ENCODE data around the gene GPRIN1.

GPRIN1 gene

DNA sequence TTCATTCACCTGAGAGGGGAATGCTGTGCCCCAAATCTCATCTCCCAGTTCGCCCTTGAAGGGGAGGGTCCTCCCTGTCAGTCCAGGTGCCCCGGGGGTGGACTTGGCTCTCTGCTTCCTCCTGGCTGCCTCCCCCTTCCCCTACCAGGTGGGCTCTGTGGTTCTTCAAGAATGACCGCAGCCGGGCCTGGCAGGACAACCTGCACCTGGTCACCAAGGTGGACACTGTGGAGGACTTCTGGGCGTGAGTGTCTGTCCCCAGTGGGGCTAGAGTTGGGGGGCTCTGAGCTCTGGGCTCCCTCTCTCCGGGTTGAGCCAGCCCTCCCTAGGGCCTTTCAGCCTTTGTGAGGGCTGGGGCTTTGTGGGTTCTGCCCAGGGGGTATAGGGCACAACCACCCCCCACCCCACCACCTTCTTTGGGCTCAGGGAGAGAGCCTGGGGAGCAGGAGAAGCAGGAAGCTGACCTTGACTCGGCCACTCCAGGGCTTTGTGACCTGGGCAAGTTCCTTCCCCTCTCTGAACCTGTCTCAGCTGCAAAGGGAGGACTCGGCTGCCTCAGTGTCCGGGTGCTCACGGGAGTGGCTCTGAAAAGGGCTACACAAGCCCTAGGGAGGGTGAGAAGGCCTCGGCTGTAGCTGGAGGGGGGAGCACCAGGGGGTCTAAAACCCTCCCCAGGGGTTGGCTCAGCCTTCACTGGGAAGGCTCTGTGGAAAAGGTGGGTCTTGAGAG, 33.7 kb upstream of the GPRIN1 start:
- no peak for DNase-seq (ENCODE audit: low read depth)

DNA sequence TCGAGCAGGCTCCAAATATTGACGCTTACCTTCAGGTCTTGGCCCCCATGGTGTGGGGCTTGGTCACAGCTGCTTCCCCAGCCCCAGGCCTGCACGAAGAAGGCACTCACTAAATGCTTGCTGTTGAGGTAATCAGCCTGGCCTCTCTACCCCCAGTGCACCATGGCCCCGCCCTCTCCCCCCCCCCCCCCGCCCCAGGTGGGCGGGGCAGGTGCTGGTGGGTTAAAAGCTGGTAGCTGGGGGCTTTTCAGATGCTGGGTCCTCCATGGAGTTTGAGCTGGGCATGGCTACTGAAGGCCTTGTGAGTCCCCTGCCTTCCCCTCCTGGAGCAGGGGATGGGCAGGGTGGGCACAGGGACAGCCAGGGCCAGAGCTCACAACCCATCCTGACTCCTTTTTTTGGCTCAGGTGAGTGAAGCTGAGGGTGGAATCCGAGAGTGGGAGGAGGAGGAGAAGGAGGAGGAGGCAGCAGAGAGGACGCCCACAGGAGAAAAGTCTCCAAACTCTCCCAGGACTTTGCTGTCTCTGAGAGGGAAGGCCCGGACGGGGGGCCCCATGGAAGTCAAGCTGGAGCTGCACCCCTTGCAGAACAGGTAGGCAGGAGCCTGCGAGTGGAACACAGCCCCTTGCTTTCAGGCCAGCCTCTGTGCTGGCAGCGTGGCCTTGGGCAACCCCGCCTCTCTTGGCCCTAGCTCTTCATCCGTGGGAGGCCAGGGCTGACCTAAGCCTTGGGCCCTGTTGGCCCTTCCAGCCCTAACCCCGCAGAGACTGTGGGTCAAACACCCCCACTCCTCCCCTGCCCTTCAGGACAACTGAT, 32.9 kb upstream of the GPRIN1 start:
- no peak for DNase-seq (ENCODE audit: low read depth)

DNA sequence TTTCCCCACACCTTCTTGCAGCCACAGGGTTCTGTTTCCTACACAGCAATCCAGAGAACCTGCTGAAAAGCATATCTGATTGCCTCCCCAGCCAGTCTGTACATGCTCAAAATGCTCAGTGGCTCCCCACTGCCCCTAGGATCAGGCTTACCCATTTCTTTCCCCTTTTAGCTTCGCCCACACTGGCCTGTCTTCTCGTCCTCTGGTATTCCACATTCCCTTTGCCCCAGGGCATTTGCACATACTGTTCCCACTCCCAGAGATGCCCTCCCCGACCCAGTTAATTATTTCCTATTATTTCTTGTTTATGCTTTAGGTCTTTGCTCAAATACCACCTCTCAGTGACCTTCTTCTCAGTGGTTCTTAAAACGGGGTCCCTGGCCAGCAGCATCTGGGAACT, 30.7 kb upstream of the GPRIN1 start:
- no peak for DNase-seq (ENCODE audit: low read depth)

DNA sequence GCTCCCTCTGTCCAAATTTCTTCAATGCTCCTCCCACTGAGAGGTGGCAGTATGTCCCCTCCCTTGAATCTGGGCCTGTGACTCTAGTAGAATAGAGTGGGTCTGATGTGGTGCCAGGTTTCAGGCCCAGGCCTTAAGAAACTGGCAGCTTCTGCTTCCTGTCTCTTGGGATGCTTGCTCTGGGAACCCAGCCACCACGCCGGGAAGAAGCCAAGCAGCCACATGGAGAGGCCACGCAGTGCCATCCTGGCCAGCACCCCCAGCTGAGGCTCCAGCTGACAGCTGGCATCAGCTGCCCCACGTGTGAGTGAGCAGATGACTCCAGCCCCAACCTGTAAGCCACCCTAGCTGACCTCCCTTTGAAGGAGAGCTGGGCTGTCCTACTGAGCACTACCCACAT, 30.0 kb upstream of the GPRIN1 start:
- no peak for DNase-seq (ENCODE audit: low read depth)

DNA sequence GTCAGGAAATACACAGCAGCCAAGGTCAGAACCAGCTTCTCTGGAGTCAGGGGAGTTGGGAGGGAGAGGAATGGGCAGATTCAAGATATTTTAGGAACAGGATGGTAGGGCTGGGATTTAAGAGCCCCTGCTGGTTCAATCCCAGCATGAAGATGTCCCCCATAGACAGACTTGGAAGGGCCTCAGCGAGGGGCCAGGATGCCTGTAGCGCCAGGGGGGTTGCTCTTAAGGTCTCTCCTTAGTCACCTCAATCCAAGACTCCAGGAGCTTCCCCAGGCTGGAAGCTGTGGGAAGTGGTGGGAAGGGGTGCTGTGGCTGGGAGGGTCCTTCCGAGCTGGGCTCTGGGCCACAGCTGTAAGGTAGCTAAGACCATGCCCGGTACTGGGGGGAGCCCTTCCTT, 29.3 kb upstream of the GPRIN1 start:
- no peak for DNase-seq (ENCODE audit: low read depth)

DNA sequence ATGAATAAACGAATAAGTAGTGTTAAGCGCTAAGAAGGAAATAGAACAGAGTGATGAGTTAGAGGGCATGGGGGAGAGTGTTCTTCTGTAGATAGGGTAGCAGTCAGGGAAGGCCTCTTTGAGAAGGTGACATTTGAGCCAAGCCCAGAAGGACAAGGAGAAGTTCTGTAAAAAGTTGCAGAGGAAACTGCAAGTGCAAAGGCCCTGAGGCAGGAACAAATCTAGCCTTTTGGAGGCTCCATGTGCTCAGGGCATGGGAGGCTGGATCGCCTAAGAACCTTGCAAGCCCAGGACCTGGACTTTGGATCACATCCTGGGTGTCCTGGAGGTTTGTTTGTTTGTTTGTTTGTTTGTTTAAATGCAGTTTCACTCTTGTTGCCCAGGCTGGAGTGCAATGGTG, 28.5 kb upstream of the GPRIN1 start:
- no peak for DNase-seq (ENCODE audit: low read depth)

DNA sequence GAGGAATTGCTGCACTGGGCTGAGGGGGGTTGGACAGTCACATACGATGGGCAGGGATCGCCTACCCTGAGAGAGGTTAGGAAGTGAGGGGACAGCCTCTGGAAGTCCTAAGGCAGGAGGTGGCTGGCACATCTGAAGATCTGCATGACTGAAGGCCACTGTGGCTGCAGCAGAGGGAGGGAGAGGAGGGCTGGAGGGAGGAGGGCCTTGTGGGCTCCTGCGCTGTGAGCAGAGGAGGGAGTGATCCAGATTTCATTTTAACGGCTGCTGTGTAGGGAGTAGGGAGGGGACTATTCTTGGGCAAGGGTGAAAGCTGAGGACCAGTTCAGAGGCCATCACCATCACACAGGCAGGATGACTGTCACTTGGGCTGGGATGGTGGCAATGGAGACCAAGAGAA, 27.6 kb upstream of the GPRIN1 start:
- no peak for DNase-seq (ENCODE audit: low read depth)

DNA sequence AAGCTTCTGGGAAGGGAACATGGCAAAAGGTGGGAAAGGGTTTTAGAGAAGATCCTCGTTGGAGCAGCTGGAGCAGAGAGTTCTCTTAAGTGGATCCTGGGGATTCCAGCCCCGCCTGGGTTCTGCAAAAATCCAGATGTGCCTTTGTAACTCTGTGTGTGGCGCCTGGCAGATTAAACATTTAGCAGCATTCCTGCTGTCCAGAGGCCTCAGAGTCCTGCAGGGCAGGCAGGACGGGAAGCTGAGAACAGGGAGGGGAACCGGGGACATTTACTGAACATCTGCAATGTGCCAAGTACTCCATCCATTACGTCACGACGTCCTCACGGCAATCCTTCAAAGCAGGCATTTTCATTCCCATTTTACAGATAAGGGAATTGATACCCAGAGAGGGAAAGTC, 26.5 kb upstream of the GPRIN1 start:
- DNase-seq (ENCODE audit: low read depth) = no peak

DNA sequence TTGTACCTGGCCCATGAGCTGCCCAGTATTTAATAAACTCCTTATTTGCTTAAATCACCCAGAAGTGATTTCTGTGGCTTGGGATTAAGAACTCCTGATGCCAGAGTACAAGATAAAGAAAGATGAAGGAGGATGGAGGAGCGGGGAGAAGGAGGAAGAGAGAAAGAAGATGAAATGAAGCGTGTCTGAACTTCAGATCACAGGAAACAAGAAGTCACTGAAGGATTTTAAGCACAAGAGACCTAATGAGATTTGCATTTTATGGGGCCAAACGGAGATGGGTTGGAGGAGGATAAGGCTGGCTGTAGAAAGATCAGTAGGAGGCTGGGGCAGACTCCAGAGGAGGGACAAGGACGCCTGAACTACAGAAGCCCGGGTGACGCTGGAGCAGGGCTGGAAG, 23.6 kb upstream of the GPRIN1 start:
- DNase-seq (ENCODE audit: low read depth) = no peak

DNA sequence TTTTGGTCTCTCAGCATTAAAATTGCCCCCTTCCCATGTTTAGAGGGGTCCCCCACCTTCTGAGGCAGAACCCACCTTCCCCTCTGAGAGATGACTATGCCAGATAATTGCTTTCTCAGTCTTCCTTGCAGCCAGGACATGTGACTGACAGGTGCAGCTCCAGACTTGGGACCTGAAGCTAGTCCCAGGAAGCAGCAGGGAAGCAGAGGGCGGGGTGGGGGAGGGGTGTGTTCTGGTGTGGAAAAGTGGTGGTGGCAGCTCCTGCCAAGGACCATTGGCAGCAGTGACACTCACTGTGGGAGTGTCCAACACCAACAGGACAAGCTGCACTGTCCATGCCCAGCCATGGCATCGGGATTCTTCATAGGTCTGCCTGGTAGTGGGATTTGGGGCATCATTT, 22.8 kb upstream of the GPRIN1 start:
- DNase-seq (ENCODE audit: low read depth) = no peak

DNA sequence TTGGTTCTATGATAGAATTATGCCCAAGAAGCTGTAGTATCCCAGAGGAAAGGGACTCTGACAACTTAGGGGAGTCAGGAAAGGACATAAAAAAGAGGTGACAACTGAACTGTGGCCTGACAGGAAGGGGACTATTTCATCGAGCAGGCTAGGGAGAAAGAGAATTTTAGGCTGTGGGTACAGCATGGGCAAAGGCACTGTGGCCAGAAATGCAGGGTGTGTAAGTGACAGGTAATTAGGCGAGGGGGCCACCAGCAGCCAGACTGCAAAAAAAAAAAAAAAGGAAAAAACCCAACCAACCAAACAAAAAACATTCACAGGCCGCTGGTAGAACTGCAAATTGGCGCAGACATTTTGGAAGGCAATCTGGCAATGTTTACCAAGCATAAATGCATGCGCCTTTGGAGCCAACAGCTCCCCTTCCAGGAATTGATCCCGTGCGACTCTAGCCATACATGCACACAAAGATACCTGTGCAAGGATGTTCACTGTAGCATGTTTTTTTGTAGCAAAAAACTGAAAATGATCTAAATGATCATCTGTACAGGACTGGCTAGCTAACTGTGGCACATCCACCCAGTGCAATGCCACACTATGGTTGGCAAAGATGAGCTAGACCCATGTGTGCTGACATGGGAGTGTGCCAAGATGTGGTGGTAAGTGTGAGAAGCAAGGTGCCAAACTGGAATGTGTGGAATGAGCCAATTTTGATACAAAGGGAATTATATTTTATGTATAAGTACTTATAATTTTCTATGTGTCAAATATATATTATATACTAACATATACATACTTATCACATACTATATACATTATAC, 21.6 kb upstream of the GPRIN1 start:
- no peak for DNase-seq (ENCODE audit: low read depth)

DNA sequence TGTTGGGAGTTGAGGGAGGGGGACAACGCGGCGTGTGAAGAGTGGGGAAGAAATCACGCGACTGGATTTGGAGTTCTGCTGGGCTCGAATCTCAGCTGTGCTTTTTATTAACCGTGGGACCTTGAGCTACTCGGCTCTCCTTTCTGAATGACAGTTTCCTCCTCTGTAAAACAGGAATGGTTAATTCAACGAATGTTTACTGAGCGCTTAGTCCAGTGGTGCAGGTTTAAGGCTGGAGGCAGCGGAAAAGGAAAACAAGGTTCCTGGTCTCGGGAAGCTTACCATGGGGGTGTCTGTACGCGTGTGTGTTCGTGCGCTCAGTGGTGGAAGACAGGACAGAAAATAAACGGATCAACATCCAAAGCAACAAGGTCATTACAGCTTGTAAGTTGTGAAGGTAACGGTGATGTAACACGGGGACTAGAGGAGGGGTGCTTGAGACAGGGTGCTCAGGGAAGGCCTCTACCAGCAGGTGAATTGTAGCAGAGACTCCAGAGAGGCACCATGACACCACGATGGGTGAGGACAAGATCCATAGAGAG, 20.8 kb upstream of the GPRIN1 start:
- DNase-seq (ENCODE audit: low read depth) = no peak

DNA sequence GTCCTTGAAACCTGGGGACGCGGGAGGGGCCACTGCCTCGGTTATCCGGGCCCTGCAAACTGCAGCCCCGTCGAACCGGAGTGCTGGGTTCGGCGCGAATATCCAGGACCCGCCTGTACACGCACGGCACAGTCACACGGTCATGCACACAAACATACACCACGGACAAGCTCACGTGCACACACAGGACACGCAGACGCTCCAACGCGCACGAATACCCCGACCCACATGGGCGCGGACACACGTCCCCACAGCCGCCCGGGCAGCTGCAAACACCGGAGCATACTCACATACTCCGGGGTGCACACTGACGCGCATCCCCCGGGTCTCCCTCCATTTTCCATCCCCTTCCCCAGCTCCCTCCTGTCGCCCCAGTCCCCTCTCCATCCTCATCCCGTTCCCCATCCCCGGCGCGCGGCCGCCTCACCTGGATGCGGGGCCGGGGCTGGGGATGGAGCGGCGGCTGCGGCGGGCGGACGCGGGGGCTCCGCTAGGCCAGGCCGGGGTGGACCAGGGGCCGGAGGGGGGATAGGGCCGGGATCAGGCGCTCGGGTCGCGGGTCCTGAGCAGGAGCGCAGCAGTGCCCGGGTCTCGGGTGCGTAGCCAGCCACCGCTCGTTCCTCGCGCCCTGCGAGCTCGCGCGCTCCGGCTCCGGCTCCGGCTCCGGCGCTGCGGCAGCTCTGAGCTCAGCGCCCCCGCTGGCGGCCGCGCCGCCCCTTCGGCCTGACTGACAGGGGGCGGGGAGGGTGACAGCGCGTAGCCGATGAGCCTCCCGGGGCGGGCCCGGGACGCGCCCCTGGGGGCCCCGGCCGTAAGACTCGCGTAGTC, 20.1 kb upstream of the GPRIN1 start, which contains the start of the genes EIF4E1B and SNCB:
Gene EIF4E1B, plus strand, starts transcription at position 823 of the 828 bp plus-strand sequence. CDS start 12,113 bp downstream, outside the sequence.
Gene SNCB, minus strand, starts transcription at position 682 of the 828 bp plus-strand sequence. CDS start 880 bp downstream, outside the sequence.
- no peak for DNase-seq (ENCODE audit: low read depth)

DNA sequence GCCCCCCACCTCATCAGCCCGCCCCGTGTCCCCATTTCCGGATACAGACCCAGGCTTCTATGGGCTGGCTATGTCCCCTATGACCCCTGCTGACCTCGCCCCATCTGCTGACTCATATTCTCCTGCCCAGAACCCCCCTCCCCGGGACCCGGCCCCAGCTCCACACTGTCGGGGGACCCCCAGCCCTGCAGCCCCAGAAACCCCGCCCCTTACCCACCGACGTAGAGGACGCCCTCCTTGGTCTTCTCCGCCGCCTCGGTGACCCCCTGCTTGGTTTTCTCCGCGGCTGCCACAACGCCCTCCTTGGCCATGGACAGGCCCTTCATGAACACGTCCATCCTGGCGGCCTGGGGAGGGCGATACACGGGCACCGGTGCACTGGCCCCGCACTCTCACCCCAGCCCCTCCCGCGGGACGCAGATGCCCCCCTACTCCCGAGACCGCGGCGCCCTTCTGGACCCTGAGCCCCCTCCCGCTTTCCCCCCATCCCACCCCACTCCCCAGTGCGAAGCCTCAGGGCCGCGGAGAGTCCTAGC, 19.4 kb upstream of the GPRIN1 start:
- no peak for DNase-seq (ENCODE audit: low read depth)

DNA sequence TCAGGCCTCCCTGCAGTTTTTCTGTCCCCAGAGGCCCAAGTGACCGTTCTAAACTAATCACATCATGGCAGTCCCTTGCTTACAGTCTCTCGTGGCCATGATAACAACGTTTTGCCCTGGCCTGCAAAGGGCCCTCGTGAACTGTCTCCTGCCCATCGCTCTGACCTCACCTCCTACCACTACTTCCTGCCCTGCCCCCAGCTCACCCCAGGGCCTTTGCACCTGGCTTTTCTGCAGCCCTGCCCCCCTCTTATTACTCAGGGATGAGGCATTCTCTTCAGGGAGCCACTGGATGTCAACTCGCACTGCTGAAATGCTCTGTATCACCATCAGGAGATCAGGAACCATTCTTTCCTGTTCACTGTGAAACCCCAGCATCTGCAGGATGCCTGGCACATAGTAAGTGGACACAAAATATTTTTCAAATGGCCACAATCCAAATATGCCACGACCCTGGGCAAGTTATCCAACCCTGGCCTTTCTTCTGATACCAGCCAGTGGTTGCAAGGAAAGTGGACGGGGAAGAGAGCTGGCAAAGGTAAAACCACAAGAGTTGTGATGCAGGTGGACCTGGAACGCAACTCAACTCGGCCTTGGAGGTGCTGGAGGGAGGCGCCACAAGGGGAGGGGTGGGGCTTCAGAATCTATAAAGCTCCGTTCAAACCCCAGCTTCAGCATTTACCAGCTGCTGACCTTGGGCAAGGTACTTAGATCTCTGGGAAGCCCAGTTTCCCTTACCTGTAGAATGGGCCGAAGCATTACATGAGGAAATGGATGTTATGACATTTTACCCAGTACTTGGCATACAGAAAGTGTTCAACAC, 18.7 kb upstream of the GPRIN1 start:
- DNase-seq (ENCODE audit: low read depth) = no peak

DNA sequence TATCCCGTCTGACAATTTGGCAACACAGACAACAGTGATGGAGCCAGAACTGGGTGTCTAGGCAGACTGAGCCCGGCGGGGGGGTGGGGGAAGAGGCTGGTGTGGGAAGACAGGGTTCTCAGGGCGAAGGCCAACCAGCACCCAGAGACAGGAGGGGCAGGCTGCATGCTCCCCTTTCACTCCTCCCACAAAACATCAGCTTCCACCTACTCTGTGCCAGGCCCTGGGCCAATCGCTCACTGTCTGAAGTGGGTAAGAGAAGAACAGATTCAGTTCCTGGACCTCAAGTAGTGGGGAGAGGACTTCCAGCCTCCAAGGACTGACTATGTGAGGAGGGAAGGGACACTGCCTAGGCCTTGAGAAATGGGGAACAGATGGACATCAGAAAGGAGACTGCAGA, 17.6 kb upstream of the GPRIN1 start:
- no peak for DNase-seq (ENCODE audit: low read depth)

DNA sequence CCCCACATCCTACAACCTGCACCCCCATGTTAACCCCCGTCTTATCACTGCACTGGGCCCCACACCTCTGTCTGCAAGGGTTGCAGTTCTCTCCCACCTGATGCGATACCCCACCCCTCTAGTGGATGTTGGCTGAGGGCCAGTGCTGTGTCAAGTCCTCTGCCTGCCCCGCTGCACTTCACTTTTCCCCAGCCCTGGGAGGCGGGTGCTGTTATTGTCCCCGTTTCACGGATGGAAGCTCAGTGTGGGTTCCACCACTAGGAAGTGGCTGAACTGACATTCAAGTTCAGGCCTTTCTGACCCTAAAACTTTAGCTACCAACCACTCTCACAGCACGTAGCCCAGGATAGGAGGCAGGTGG, 16.9 kb upstream of the GPRIN1 start:
- DNase-seq (ENCODE audit: low read depth) = no peak

DNA sequence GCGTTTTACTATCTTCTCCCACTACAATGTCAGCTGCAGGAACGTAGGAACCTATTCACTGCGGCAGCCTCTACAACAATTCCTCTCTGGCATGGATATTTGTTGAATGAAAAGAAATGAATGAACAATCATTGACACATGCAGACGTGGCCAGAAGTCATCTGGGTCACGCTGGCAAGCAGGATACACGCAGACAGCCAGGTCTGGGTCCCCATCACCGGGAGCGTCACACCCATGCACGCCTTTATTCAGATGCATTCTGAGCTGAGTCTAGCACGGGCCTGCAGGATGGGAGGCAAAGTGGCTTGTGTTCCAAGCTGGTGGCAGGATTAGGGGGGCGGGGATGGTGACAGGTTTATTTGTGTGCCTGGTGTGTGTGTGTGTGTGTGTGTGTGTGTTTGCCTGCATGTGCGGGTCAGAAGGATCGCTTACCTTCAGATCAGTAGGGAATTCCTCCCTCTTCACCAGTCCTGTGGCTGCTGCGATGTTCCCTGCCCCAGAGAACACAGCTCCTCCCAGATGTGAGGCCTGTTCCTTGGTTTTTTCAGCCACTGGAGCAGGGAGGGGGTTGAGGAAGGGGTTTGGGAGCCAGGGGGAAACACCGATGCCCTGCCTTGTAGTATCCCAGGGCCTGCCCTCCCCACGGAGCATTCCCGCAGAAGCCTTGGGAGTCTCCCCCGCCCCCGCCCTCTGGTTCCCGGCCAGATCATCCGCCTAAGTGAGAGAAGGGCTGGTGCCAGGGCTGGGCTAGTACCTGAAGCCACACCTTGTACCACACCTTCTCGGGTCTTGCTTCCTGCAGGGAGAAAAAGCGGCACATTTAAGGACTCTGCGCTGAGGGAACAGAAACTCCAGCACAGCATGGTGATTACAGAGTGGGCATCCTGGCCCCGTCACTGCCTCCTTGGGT, 16.3 kb upstream of the GPRIN1 start:
- no peak for DNase-seq (ENCODE audit: low read depth)

DNA sequence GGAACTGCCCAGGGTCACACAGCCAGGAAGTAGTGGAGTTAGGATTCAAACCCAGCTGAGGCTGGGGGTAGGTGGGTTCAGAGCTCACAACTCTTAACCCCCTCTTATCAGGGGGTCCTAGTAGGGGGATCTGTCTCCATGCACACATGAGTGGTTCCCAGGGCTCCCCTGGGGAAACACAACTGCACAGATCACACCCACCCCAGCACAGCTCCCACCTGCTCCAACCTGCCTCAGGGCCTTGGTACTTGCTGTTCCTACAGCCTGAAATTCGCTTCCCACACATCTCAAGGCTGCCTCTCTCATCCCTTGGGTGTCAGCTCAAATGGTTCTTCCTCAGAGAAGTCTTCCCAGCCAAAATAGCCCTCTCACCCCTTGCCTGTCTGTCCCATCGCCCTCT, 15.6 kb upstream of the GPRIN1 start:
- DNase-seq (ENCODE audit: low read depth) = no peak
